SK-N-SH (cell line): ENCODE results near the gene BBLN.

Experiments
- CTCF ChIP-seq: fragments of 200-600 bp; sonication (generic); IDR thresholded peaks from 2 replicates; pipeline ENCODE4 v1.6.1; 2017; ENCODE audit warnings: antibody characterized with exemption, mild to moderate bottlenecking, moderate library complexity
- EP300 ChIP-seq, 2 experiments: IDR thresholded peaks; 2 replicates each; pipeline versions ENCODE4 v1.4.0 to v1.6.1; 2012; ENCODE audit warnings: borderline replicate concordance in 1 of 2, low read depth in 1 of 2, low read length in 1 of 2
- EZH2phosphoT487 ChIP-seq: fragments of 200-600 bp; sonication (generic); IDR thresholded peaks from 2 replicates; pipeline ENCODE4 v1.6.1; 2017; ENCODE audit warnings: low read depth, mixed run types, mild to moderate bottlenecking, antibody characterized with exemption, moderate library complexity, borderline replicate concordance
- FOXM1 ChIP-seq: IDR thresholded peaks from 2 replicates; pipeline ENCODE4 v1.4.0; 2012; ENCODE audit warnings: low read depth, mild to moderate bottlenecking
- GABPA ChIP-seq: IDR thresholded peaks from 2 replicates; pipeline ENCODE4 v1.4.0; 2012; ENCODE audit warnings: low read depth, mild to moderate bottlenecking
- MAX ChIP-seq: IDR thresholded peaks from 2 replicates; pipeline ENCODE4 v1.4.0; 2012; ENCODE audit warnings: low read depth
- POLR2AphosphoS5 ChIP-seq: IDR thresholded peaks from 2 replicates; pipeline ENCODE4 v1.6.1; 2012; ENCODE audit warnings: low read depth, low read length
- SIN3A ChIP-seq: IDR thresholded peaks from 2 replicates; pipeline ENCODE4 v1.6.1; 2012; ENCODE audit warnings: low read depth, mild to moderate bottlenecking, low read length, moderate library complexity, borderline replicate concordance
- TCF12 ChIP-seq: IDR thresholded peaks from 2 replicates; pipeline ENCODE4 v1.4.0; 2012
- USF2 ChIP-seq: fragments of 150-350 bp; IDR thresholded peaks from 2 replicates; pipeline ENCODE4 v1.6.1; 2017; ENCODE audit warnings: antibody characterized with exemption, low read length, low read depth, borderline replicate concordance
- YY1 ChIP-seq: IDR thresholded peaks from 2 replicates; pipeline ENCODE4 v1.4.0; 2012; ENCODE audit warnings: low read depth, mild to moderate bottlenecking

- no peak for TF ChIP-seq CTCF
- no peak for TF ChIP-seq USF2
- no peak for TF ChIP-seq FOXM1
- no peak for TF ChIP-seq YY1
- TF ChIP-seq MAX = no peak
- TF ChIP-seq EP300 (IDR thresholded peaks at IDR 0.05; ENCODE audit: borderline replicate concordance in 1 of 2, low read depth in 1 of 2, low read length in 1 of 2) = no peak
- no peak for TF ChIP-seq POLR2AphosphoS5
- TF ChIP-seq EZH2phosphoT487 = no peak
- TF ChIP-seq TCF12 = no peak
- no peak for TF ChIP-seq GABPA
- no peak for TF ChIP-seq SIN3A
These were observed 10.0 kb upstream of the BBLN start for GRCh38 chr9:128149951-128150593.
